ENCODE results near the gene NPAS1. TPM values are rescaled to one million over a fixed set of nuclear protein-coding genes. Genes with fewer than 3 reads are reported as not detected.

NPAS1 gene
- total and polyA plus RNA-seq, 2 of the 13 experiments (the other 11 are each of a cell fraction or from before 2014, with no cell fraction given) = 0.35 to 2.9 TPM

GRCh38 chr19:47047763-47048405, 28.2 kb downstream of the NPAS1 start (continued):
- TF ChIP-seq ZNF33B (CRISPR knock-in tag; IDR thresholded peaks at IDR 0.05) (no peak), ZNF792 (CRISPR knock-in tag; IDR thresholded peaks at IDR 0.05) (no peak), ZNF800 (CRISPR knock-in tag; IDR thresholded peaks at IDR 0.05) (no peak), ZNF713 (CRISPR knock-in tag; IDR thresholded peaks at IDR 0.05) (no peak), LBX2 (CRISPR knock-in tag; IDR thresholded peaks at IDR 0.05; ENCODE audit: borderline replicate concordance) (no peak), PHF5A (CRISPR knock-in tag; IDR thresholded peaks at IDR 0.05; ENCODE audit: low read depth, unreplicated experiment) (no peak), THAP7 (CRISPR knock-in tag; IDR thresholded peaks at IDR 0.05) (no peak), HNRNPLL (IDR thresholded peaks at IDR 0.05; ENCODE audit: low read depth, low read length, poor library complexity, severe bottlenecking) (peak; percentile 30), FOXP1 (IDR thresholded peaks at IDR 0.05) (no peak), FOXP1 (CRISPR knock-in tag; IDR thresholded peaks at IDR 0.05) (no peak), ZNF234 (CRISPR knock-in tag; conservative IDR thresholded peaks at IDR 0.05) (0 out of 2 replicates have a peak, but pooled peaks have one; percentile 49), SPEN (CRISPR knock-in tag; IDR thresholded peaks at IDR 0.05; ENCODE audit: low read depth) (peak; percentile 29; the same call in 1 of the 2 replicates), CSRNP2 (CRISPR knock-in tag; conservative IDR thresholded peaks at IDR 0.05; ENCODE audit: low read depth) (no peak), FOXM1 (CRISPR knock-in tag; IDR thresholded peaks at IDR 0.05) (no peak), IKZF4 (CRISPR knock-in tag; IDR thresholded peaks at IDR 0.05; ENCODE audit: borderline replicate concordance, low read depth, not compliant biosample characterization) (no peak), ZNF703 (CRISPR knock-in tag; IDR thresholded peaks at IDR 0.05; ENCODE audit: borderline replicate concordance) (no peak), MIXL1 (CRISPR knock-in tag; IDR thresholded peaks at IDR 0.05) (no peak), ZBTB20 (CRISPR knock-in tag; IDR thresholded peaks at IDR 0.05; ENCODE audit: borderline replicate concordance, low read depth) (no peak), PHF8 (CRISPR knock-in tag; IDR thresholded peaks at IDR 0.05) (peak; percentile 26; the same call in 1 of the 2 replicates), ZNF441 (CRISPR knock-in tag; IDR thresholded peaks at IDR 0.05; ENCODE audit: borderline replicate concordance) (peak; percentile 20; the same call in 1 of the 2 replicates), ARID5B (CRISPR knock-in tag; IDR thresholded peaks at IDR 0.05) (no peak)
